ENCODE data around the gene VAMP1.

VAMP1 gene

DNA sequence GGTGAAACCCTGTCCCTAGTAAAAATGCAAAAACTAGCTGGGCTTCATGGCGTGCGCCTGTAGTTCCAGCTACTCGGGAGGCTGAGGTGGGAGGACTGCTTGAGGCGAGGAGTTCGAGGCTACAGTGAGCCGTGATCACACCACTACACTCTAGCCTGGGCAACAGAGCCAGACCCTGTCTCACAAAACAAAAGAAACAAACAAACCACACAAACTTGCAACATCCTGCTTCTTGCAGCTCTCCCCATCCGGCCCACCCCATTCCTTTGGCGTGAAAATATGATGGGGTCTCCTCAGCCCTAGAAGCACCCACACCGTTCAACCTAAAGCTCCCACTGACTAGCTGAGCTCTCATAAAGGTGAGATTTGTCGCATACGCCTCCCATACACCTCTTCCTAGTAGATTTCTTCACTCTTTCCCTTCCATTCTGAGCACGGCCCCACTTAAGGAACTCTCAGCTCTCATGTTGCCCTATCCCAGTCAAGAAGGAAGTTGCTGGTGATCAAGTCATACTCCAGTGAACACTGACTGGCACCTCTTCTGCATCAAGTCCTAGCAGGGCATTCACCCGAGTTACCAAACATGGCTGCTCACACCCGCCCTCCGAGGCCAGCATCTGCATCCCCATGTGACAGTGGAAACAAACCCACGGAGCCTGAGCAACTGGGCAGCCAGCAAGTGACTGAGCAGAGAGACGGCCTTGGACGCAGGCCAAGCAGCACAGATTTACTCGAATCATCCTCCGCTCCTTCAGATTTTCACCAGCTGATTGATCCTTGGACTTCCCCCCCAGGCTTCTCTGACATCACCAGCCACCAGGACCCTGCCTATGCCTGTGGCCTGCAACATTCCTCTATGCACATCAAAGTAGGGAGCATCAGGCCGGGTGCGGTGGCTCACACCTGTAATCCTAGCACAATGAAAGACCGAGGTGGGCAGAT, 44.6 kb downstream of the VAMP1 start:
- no peak for DNase-seq (ENCODE audit: low read depth)

DNA sequence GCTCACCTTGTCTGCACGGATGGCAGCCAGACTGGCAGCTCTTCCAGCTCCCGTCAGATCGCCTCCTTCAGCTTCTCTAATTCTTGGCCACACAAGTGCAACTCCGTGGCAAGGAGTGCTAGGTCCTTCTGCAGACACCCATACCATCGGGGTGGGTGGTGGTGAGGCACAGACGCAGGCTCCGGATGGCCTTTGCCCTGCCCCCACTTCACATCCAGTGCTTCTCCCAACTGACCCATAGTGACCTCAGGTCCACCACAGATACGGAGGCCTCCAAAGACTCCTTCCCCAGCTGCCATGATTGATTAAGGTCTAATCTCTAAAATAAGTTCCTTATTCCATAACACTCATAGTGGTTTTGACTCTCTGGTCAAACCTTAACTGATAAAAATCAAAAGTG, 45.6 kb downstream of the VAMP1 start:
- no peak for DNase-seq (ENCODE audit: low read depth)

DNA sequence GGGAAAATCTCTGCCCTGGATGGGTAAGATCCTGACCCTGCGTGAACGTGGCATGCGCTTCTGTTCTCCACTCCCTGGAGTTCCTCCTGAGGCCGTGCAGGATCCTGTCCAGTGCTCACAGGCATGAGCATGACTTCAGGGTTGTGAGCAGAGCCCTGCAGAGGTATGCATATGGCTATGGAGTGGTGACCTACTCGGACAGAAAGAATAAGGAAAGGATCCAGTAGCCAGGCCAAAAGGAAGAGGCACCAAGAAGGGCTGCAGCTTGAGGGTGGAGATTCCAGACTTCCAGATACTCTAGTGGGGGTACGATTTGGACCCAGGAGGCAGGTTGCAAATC, 46.5 kb downstream of the VAMP1 start:
- no peak for DNase-seq (ENCODE audit: low read depth)

DNA sequence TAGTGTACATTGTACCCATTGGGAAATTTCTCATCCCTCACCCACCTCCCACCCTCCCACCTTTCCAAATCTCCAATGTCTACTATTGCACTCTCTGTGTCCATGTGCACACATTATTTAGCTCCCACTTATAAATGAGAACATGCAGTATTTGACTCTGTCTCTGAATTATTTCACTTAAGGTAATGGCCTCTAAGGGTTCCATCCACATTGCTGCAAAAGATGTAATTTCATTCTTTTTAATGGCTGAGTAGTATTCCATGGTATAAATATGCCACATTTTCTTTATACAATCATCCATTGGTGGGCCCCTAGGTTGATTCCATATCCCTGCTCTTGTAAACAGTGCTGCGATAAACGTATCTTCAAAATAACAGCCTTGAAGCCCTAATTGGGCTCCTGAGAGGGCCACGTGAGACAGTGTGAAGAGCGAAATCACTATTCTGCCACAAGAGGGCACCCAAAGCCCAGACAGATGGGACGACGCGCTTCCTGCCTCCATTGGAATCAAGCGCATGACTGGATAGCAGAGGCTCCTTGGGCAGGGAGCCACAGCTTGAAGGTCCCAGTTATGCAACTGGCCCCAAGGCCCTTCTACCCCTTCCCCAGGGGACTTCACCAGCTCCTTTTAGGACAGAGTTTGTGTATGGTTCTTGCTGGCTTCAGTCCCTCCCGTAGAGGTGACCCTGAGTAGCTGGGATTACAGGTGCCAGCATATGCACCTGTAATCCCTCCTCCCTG, 47.0 kb downstream of the VAMP1 start:
- peak; percentile 93 for DNase-seq (ENCODE audit: low read depth)

DNA sequence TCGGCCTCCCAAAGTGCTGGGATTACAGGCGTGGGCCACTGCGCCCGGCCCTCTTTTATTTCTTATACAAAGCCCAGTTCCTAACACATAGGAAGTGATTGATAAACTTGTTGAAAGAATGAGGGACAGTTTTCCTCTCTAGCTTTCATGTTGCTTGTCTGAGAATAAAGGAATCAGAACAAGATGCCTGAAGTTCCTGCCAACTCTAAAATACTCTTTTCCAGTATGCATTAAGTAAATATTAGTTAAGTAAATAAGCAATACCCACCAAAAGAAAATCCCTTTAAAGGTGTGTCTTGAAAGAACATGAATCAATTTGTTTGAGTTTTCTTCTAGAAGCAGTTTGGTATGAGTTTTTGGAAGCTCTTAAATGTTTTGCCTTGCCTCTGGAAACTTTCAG, 50.1 kb downstream of the VAMP1 start:
- no peak for DNase-seq (ENCODE audit: low read depth)

DNA sequence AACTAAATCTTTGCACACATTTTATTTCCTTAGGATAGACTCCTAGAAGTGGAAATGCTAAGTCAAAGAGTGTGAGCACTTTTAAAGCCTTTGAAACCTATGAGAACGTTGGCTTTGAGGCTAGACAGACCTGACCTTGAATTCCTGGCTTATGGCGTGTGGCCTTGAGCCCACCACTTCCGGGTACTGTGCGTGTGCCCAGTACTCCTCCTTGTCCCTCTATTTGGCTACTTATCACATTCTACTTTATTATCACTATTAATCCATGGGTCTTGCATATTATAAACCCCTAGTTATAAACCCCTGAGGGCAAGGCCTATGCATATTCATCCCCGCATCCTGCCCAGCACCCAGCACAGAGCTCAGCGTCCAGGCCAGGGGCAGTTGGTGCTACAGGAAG, 51.7 kb downstream of the VAMP1 start:
- no peak for DNase-seq (ENCODE audit: low read depth)

DNA sequence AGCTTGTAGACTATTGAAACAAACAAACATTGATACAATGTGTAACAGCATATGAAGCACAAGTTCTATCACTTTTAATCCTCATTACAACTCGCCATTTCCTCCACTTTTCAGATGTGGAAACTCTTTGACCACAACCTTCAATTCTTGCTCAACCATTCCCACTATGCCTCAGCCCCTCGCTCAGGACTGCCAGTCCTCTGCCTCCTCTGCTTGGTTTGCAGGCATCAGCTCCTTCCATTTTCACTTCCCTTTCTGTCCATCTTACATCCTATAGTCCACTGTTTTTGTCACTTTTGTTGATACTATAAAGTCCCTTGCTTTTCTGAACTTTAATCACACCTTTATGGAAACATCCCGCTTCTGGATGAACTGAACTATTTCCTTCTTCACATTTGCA, 53.9 kb downstream of the VAMP1 start:
- DNase-seq (ENCODE audit: low read depth): no peak

All from EH (cell line).